Heart left ventricle (tissue), 16 donors: ENCODE results near the gene LBX2. TPM values are rescaled to one million over a fixed set of nuclear protein-coding genes. Genes with fewer than 3 reads are reported as not detected.
A peak's percentile ranks its signal among the peaks of the same experiment; 100 is the strongest.

Source experiments
- ATAC-seq, 4 donors: fragments of 200-7000 bp; cut with Tn5 transposase; one replicate each; pipeline ENCODE4 v1.9.1; 2020 to 2022; ENCODE audit warnings: moderate library complexity in 4 of 4, mild to moderate bottlenecking in 3 of 4, moderate number of reproducible peaks in 1 of 4
- DNase-seq, 5 donors: peaks; one replicate each; pipeline ENCODE4 v3.0.0-alpha.2; 2020
- H3K27ac ChIP-seq, 12 donors: fragments of 200-600 bp; sonication (generic) in 4 of 12; one replicate each; pipeline versions ENCODE4 v1.5.0 to v1.8.0; 2016 to 2022; ENCODE audit warnings: mild to moderate bottlenecking in 2 of 12
- H3K27me3 ChIP-seq, 9 donors: fragments of 200-600 bp; sonication (generic) in 2 of 9; one replicate each; pipeline versions ENCODE4 v1.5.1 to v1.8.0; 2016 to 2022; ENCODE audit warnings: mild to moderate bottlenecking in 3 of 9
- H3K36me3 ChIP-seq, 9 donors: fragments of 200-600 bp; sonication (generic) in 2 of 9; one replicate each; pipeline versions ENCODE4 v1.5.0 to v1.8.0; 2018 to 2022; ENCODE audit warnings: mild to moderate bottlenecking in 2 of 9
- H3K4me1 ChIP-seq, 12 donors: fragments of 200-600 bp; sonication (generic) in 4 of 12; one replicate each; pipeline versions ENCODE4 v1.5.0 to v1.8.0; 2016 to 2022; ENCODE audit warnings: mild to moderate bottlenecking in 3 of 12
- H3K4me3 ChIP-seq, 12 donors: fragments of 200-600 bp; sonication (generic) in 4 of 12; one replicate each; pipeline versions ENCODE4 v1.5.0 to v1.8.0; 2017 to 2022; ENCODE audit warnings: mild to moderate bottlenecking in 9 of 12, moderate library complexity in 4 of 12
- H3K9me3 ChIP-seq, 12 donors: fragments of 200-600 bp; sonication (generic) in 4 of 12; one replicate each; pipeline versions ENCODE4 v1.5.0 to v1.8.0; 2016 to 2022; ENCODE audit warnings: mild to moderate bottlenecking in 1 of 12
- POLR2A ChIP-seq, 2 donors: fragments of 450-650 bp; IDR thresholded peaks; one replicate each; pipeline ENCODE4 v1.6.1; 2017; ENCODE audit warnings: antibody characterized with exemption in 2 of 2, mild to moderate bottlenecking in 2 of 2, moderate library complexity in 2 of 2
- WGBS, 4 donors: extraction: QIAGEN DNeasy Blood & Tissue Kit in 2 of 4; methylation state at CpG; one replicate each; pipeline versions ENCODE4 v1.1.5 to v1.1.7; 2013 to 2018; 5-methylcytosine and 5-hydroxymethylcytosine counted together
- intact Hi-C, 10 donors: fragments of 100-400 bp; cut with DNase I; formaldehyde crosslinking; loops; one replicate each; pipeline versions ENCODE4 v1.11.1 to v1.14.2; 2022
- polyA plus RNA-seq, 2 donors: library from polyadenylated mRNA; stranded (reverse); fragments of 200-250 nt; gene quantifications; one replicate each; pipeline ENCODE4 v1.2.3, GENCODE V29; 2013
- total RNA-seq, 9 donors: library from RNA; depleted of rRNA in 2 of 9; stranded (reverse); fragments of >200 nt in 2 of 9; fragmentation: NEBNext Ultra II Directional in 3 of 9; extraction: Animal tissue kit (Norgen Biotek cat#: 25700) in 3 of 9; gene quantifications; one replicate each; pipeline versions ENCODE4 v1.1.0 to v1.2.4, GENCODE V29; 2016 to 2023
- TF ChIP-seq, protein P1 (sequence below), 12 donors: fragments of 200-600 bp; sonication (generic) in 4 of 12; IDR thresholded peaks; one replicate each; pipeline versions ENCODE4 v1.5.0 to v1.8.0; 2018 to 2022; ENCODE audit warnings: antibody characterized with exemption in 12 of 12, mild to moderate bottlenecking in 5 of 12
- donor health status: ischemic (EF 13 %, LVEDD 7.1; RV severe dilation, severe dysfunction).
- donor health status: healthy with polysubstance abuse.
- donor health status: DM: no; HTN: yes; CAD: no.
- donor health status: DM: no; HTN: no; CAD: no.
- donor health status: ischemic (EF 25% LVEDD 6.9; RV normal size, moderate dysfunction).
- donor health status: ischemic (EF 25% LVEDD 5.7; RV mildly dilated, moderate dysfunction).
- donor health status: healthy.
- donor health status: DM: yes; HTN: yes; CAD: no.
- donor health status: ischemic (EF 35%, LVEDD 5.7; RV mildly dilated, moderate dysfunction).
- donor health status: nonischemic (EF 11% LVEDD 7.7; RV severe dilation, severe dysfunction).
- donor health status: DM: yes; HTN: yes; CAD: no.
- donor health status: PGD.
- donor health status: ischemic (EF 29% LVEDD 5.4; RV normal size, mild dysfunction).
- donor health status: nonischemic (EF 23%, LVEDD 6.1; RV moderate dilation, normal function).

Gene LBX2
- total and polyA plus RNA-seq, 11 donors, result 0.14 to 1.7 (median 0.67) TPM; not detected in 2

DNA sequence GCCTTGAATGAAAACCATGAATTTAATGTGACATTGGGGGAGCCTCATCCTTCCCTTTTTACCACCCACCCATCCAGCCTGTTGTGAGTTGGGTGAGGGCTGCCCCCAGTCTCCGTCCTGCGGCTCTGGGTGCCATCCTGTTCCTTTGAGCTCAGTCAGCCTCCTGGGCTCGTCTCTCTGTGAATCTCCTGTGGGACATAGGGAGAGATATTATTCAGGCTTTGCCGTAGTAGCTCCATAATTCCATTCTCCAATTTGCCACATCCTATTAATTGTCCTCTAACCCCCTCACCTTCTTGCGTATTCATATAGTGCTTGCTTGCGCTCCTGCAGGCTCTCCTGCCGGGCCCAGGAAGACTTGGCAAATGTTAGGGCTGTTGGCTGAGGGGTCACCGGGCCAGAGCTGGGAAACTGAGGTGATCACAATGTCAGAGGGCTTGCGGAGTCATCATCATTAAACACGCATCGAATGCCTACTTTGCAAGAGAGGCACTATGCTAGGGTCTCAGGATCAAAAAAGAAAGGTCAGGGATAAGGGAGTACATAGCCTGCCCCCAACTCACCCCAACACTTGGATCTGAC is 27.3 kb upstream of the LBX2 start:
- no peak for TF ChIP-seq POLR2A (IDR thresholded peaks at IDR 0.05)
- TF ChIP-seq, protein P1, sequence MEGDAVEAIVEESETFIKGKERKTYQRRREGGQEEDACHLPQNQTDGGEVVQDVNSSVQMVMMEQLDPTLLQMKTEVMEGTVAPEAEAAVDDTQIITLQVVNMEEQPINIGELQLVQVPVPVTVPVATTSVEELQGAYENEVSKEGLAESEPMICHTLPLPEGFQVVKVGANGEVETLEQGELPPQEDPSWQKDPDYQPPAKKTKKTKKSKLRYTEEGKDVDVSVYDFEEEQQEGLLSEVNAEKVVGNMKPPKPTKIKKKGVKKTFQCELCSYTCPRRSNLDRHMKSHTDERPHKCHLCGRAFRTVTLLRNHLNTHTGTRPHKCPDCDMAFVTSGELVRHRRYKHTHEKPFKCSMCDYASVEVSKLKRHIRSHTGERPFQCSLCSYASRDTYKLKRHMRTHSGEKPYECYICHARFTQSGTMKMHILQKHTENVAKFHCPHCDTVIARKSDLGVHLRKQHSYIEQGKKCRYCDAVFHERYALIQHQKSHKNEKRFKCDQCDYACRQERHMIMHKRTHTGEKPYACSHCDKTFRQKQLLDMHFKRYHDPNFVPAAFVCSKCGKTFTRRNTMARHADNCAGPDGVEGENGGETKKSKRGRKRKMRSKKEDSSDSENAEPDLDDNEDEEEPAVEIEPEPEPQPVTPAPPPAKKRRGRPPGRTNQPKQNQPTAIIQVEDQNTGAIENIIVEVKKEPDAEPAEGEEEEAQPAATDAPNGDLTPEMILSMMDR (IDR thresholded peaks at IDR 0.05), result no peak
- DNase-seq (no peak), ATAC-seq (no peak)
- WGBS, 4 donors, result 96 to 98% (median 97%) methylated on average over 11 of the region's 11 CpGs
- Histone ChIP-seq H3K27me3 (no peaks in the 10 kb centered on the region), H3K27ac (no peak overlapping the region), H3K9me3 (no peaks in the 10 kb centered on the region), H3K4me3 (no peak overlapping the region), H3K36me3 (peaks cover 0 to 36% (median 30%) of the 10 kb centered on the region in 9 donors), H3K4me1 (peaks cover 5 to 33% (median 25%) of the 10 kb centered on the region in 12 donors)
- intact Hi-C loops, result loop anchor here in 1 of 10 donors (5.0 kb wide), 1 partner anchor 39 kb away; no protein-coding TSS in a partner anchor

DNA sequence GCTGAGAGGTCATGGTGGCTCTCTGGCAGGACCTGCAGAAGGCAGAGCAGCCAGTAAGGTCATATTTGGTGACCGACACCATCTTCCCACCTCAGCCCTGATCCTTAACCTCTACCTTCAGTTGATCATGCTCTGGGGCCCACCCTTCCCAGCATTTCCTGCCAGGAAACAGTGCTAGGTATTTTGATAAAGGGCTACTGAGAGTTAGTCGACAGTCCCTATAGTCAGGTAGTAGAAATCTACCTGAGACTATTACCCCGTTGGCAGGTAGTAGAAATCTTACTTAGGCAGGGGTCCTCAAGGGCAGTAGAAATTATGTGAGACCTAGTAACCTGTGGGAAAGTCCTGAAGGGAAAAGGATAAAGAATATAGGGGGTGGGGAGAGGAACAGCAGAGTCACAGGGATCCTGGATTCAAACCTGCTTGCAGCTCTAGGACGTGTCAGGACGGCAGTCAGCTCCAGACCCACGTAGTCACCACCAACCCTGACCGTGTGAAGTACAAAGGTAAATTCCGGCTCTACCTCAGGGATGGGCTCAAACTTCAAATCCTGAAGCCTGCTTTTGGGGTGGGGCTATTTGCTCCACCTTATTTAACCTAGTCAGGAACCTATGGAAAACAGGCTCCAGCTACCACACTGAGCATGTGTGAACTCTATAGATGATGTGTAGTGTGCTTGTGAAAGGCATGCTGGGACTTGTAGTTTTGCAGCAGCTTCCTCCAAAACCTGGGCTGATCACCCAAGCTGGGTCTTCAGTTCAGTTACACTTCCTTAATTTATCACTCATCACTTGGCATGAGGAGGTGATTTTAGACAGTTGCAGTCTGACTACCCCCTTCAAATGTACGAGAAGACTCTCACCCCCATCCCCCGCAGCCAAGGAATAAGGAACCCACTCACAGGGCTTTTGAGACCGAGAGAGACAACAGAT is 26.6 kb upstream of the LBX2 start, which contains the start of gene DQX1:
DQX1 (minus strand) TSS at position 515 of the 932 bp plus-strand sequence; CDS start at position 13, 502 bp downstream.
- peaks cover 0 to 4% (median 0%) of the 10 kb centered on the region in 9 donors for H3K27me3 ChIP-seq
- peaks cover 0 to 32% (median 27%) of the 10 kb centered on the region in 9 donors for H3K36me3 ChIP-seq
- intact Hi-C loops, result loop anchor here in 1 of 10 donors (5.0 kb wide), 1 partner anchor 39 kb away; no protein-coding TSS in a partner anchor
- peaks cover under 1 to 25% (median 17%) of the 10 kb centered on the region in 12 donors for H3K4me1 ChIP-seq
- 87 to 92% (median 89%) methylated on average over 11 of the region's 11 CpGs for WGBS, 4 donors
- H3K9me3 ChIP-seq, result no peaks in the 10 kb centered on the region
- DNase-seq (no peak), ATAC-seq (no peak)
- TF ChIP-seq, protein P1 (IDR thresholded peaks at IDR 0.05), result no peak
- no peak within 1 kb of the TSS for H3K27ac ChIP-seq
- H3K4me3 ChIP-seq, result no peak within 1 kb of the TSS

DNA sequence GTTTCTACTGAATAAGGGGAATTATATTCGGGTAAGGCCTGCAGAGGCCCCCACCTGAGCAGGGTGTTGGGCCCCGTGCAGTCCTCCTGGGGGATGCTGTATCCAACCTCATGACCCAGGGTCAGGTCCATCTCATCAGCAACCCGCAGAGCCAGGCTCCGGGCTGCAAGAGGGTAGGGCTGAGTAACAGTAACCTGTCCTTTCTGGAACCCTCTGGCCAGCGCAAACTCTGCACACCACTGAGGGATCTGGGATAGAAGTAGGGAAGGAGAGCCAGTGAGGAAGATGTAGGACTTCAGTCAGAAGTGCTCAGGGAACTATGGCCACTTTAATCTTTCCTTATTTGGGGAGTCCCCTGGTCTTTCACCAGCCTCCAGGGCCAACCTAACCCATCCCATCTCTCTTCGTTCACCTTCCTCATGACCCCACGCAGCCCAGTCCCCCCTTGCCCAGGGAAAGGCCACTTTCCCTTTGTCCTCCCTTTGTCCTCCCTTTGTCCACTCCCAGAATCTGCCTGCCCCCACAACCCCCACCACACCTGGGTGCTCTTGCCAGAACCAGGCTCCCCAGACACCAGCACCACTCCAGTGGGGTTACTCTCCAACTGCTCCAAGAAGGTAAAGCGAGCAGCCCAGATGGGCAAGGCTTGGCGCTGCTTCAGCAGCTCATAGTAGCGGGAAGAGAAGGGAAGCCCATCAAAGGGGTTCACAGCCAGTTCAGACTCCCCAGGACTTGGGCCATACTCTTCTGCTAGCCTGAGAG is 25.7 kb upstream of the LBX2 start:
- Histone ChIP-seq H3K4me1 (peaks cover 0 to 18% (median 11%) of the 10 kb centered on the region in 12 donors), H3K27me3 (peaks cover 0 to 12% (median 8%) of the 10 kb centered on the region in 9 donors), H3K27ac (no peak overlapping the region), H3K9me3 (no peaks in the 10 kb centered on the region), H3K36me3 (peaks cover 0 to 32% (median 27%) of the 10 kb centered on the region in 9 donors), H3K4me3 (no peak overlapping the region)
- no peak for ATAC-seq
- 90 to 91% (median 91%) methylated on average over 10 of the region's 10 CpGs for WGBS, 4 donors
- intact Hi-C loops, result loop anchor here in 1 of 10 donors (5.0 kb wide), 1 partner anchor 38 kb away; no protein-coding TSS in a partner anchor
- peak in 1 of 5 donors; percentile 26 for DNase-seq
- no peak for TF ChIP-seq POLR2A (IDR thresholded peaks at IDR 0.05)
- TF ChIP-seq, protein P1 (IDR thresholded peaks at IDR 0.05), result no peak
